ENCODE results near the gene RESP18.

- TF ChIP-seq POLR2AphosphoS5 (IDR thresholded peaks at IDR 0.05): no peak
- TF ChIP-seq CTCF (IDR thresholded peaks at IDR 0.05): no peak
- TF ChIP-seq EP300 (IDR thresholded peaks at IDR 0.05): no peak
These were observed 17.6 kb downstream of the RESP18 start for GRCh38 chr2:219314804-219315468.

Measured in suprapubic skin (tissue), 4 donors.